Measurements from ENCODE around the gene ATP6V0B.

The ATP6V0B gene

DNA sequence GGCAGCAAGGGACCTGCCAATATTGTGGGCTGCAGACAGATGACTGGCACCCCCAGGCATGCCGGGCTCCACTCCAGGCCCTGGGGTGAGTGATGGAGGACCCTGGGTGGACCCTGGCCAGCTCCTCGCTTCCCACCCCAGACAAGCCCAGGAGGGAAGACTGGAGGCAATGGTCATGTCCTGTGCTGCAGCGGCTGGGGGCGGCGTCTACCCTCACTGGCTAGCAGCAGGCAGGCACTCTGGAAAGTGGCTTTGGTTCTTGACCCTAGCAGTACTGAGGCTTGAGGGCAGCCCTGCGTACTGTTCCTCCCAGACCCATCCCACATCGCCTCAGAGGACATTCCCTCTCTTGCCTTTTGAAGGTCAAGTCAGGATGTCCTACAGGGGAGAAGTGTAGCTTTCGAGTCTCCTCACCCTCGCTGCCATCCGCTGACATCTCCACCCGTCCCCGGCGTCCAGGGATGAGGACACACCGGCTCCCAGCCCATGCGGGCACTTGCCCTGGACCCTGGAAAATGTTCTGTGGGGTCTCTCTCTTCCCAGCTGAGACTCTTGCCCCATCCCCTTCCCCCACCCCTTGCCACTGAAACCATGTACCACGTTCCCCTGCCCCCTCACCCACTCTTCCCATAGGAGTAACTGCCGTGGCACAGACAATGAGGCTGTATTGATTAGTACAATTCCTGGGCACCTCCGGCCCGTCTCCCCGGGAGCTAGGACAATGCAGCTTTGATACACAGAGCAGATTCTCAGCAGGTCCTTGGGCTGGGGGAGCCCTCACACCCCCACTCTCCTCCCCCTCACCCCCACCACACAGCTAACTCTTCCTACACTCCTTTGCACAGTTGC, 41.5 kb downstream of the ATP6V0B start:
- peaks cover 3 to 30% (median 27%) of the 10 kb centered on the region in 10 experiments; a peak in 16 of 20 replicates for H3K4me1 ChIP-seq
- no peak for TF ChIP-seq Cebpa-rat (IDR thresholded peaks at IDR 0.05)
- H4K20me1 ChIP-seq, result peaks cover 0 to 20% (median 0%) of the 10 kb centered on the region in 11 experiments; a peak in 3 of 22 replicates
- H3K9ac ChIP-seq, result no peak overlapping the region
- no peaks in the 10 kb centered on the region for H3K27me3 ChIP-seq
- no peaks in the 10 kb centered on the region for H3K36me3 ChIP-seq
- no peaks in the 10 kb centered on the region for H3K9me3 ChIP-seq (replicated peaks in 1 of 11)
- no peak overlapping the region for H3K27ac ChIP-seq
- H3K4me3 ChIP-seq, result no peak overlapping the region
- H3K4me2 ChIP-seq, result no peak overlapping the region

DNA sequence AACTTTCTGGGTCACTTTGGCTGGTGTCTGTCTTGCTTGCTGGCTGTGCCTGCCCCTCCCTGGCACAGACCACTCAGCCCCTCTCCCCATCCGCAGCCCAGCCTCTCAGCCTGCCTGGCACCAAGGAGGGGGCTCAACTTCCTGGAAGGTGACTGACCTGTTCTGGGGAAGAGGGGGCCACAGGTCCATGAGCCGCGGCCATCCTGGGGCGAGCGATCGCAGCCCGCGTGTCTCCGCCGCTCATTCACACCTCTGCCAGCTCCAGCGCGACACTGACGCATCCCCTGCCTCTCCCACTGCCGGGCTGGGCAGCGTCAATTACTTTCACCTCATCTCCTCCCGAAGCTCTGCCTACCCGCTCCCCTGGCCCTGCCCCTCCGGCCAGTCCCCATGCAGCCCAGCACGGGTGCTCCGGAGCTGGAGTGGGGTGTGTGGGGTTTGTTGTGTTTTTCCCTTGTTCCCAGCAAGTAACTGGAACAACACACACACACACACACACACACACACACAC, 42.2 kb downstream of the ATP6V0B start:
- Histone ChIP-seq H3K9me3 (replicated peaks in 1 of 11) (no peaks in the 10 kb centered on the region), H3K36me3 (0 out of 22 replicates have a peak, but pooled peaks cover 0 to 1% (median 0%) of the 10 kb centered on the region in 11 experiments), H3K4me3 (no peak overlapping the region), H3K4me2 (no peak overlapping the region), H4K20me1 (peaks cover 0 to 14% (median 0%) of the 10 kb centered on the region in 11 experiments; a peak in 3 of 22 replicates), H3K27me3 (no peaks in the 10 kb centered on the region), H3K4me1 (peaks cover 0 to 23% (median 20%) of the 10 kb centered on the region in 10 experiments; a peak in 16 of 20 replicates), H3K9ac (no peak overlapping the region), H3K27ac (no peak overlapping the region)
- no peak for TF ChIP-seq Cebpa-rat (IDR thresholded peaks at IDR 0.05)

- no peak for TF ChIP-seq Cebpa-rat (IDR thresholded peaks at IDR 0.05)
- H3K9ac ChIP-seq, result no peak overlapping the region
- H3K27ac ChIP-seq, result no peak overlapping the region
- no peak overlapping the region for H3K4me3 ChIP-seq
- peaks cover 0 to 8% (median 0%) of the 10 kb centered on the region in 11 experiments; a peak in 1 of 22 replicates for H4K20me1 ChIP-seq
- H3K4me2 ChIP-seq, result no peak overlapping the region
- no peaks in the 10 kb centered on the region for H3K9me3 ChIP-seq (replicated peaks in 1 of 11)
- 0 out of 22 replicates have a peak, but pooled peaks cover 0 to 4% (median 0%) of the 10 kb centered on the region in 11 experiments for H3K36me3 ChIP-seq
- H3K27me3 ChIP-seq, result no peaks in the 10 kb centered on the region
- no peaks in the 10 kb centered on the region for H3K4me1 ChIP-seq
Measured at GRCh38 chr1:44019466-44019948, 44.7 kb downstream of the ATP6V0B start.

DNA sequence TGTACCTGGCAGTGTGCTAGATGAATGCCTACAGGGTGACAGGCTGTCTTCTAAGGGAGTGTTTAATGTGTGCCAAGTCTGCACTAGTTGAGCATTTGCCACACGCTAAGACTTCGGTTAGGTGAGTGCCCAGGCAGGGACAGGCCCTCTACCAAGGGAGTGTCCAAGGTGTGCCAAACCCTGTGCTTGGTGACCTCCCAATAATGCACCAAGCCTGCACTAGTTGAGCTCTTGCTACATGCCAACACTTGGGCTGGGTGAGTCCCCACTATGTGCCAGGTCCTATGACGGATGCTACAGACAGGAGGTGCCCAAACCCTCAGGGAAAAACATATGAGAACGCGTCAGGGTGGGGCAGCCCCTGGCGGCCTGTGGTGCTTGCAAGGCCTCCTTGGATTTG, 45.7 kb downstream of the ATP6V0B start:
- Histone ChIP-seq H3K4me3 (no peak overlapping the region), H3K4me1 (no peaks in the 10 kb centered on the region), H3K4me2 (no peak overlapping the region), H3K27ac (no peak overlapping the region), H3K9me3 (replicated peaks in 1 of 11) (no peaks in the 10 kb centered on the region), H3K36me3 (0 out of 22 replicates have a peak, but pooled peaks cover 0 to 4% (median 0%) of the 10 kb centered on the region in 11 experiments), H3K27me3 (no peaks in the 10 kb centered on the region), H3K9ac (no peak overlapping the region), H4K20me1 (peaks cover 0 to 3% (median 0%) of the 10 kb centered on the region in 11 experiments; a peak in 1 of 22 replicates)
- TF ChIP-seq Cebpa-rat (IDR thresholded peaks at IDR 0.05), result no peak

- Histone ChIP-seq H3K4me2 (no peak overlapping the region), H3K9me3 (replicated peaks in 1 of 11) (no peaks in the 10 kb centered on the region), H4K20me1 (no peaks in the 10 kb centered on the region), H3K27me3 (no peaks in the 10 kb centered on the region), H3K9ac (no peak overlapping the region), H3K27ac (no peak overlapping the region), H3K36me3 (0 out of 22 replicates have a peak, but pooled peaks cover 0 to 4% (median 0%) of the 10 kb centered on the region in 11 experiments), H3K4me3 (no peak overlapping the region), H3K4me1 (no peaks in the 10 kb centered on the region)
- TF ChIP-seq Cebpa-rat (IDR thresholded peaks at IDR 0.05), result no peak
Measured at GRCh38 chr1:44021156-44021555, 46.4 kb downstream of the ATP6V0B start.

DNA sequence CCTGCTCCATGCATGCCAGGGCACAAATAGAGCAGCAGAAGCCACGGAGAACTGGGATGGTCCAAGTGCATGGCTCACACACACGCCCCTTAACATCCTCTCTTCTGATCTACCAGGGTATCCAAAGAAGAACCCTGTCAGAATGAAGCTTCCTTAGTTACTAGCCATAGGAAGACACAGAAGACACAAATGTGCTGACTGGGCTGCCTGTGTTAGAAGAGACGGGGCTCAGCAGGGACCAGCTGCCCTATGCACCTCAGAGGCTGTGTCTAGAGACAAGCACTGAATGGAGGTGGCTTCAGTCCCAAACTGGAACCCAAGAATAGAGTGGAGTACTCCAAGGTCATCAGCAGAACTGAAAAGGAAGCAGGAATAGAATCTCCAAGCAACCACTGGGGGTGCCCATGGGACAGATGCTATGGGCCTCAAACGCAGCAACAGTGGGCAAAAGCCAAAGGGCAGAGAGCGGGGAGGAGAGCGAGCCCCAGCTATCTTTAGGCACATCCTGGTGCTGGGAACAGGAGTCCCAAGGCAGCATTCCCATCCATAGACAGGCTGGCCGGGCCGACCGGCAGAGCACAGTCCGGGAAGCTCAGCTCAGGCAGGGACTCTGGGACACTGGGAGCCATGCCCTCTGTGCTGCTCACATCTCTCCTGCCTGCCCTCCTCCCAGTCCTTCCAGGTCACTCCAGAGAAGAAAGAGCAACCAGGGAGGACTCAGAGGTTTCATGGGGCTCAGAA, 47.0 kb downstream of the ATP6V0B start:
- H3K4me1 ChIP-seq, result no peaks in the 10 kb centered on the region
- no peaks in the 10 kb centered on the region for H4K20me1 ChIP-seq
- no peak overlapping the region for H3K4me2 ChIP-seq
- no peak overlapping the region for H3K4me3 ChIP-seq
- 0 out of 22 replicates have a peak, but pooled peaks cover 0 to 4% (median 0%) of the 10 kb centered on the region in 11 experiments for H3K36me3 ChIP-seq
- H3K9ac ChIP-seq, result no peak overlapping the region
- H3K9me3 ChIP-seq (replicated peaks in 1 of 11), result no peaks in the 10 kb centered on the region
- no peak for TF ChIP-seq Cebpa-rat (IDR thresholded peaks at IDR 0.05)
- no peaks in the 10 kb centered on the region for H3K27me3 ChIP-seq
- no peak overlapping the region for H3K27ac ChIP-seq

- H3K9me3 ChIP-seq (replicated peaks in 1 of 11), result no peaks in the 10 kb centered on the region
- H3K9ac ChIP-seq, result no peak overlapping the region
- H3K27me3 ChIP-seq, result no peaks in the 10 kb centered on the region
- no peak overlapping the region for H3K4me2 ChIP-seq
- no peak for TF ChIP-seq Cebpa-rat (IDR thresholded peaks at IDR 0.05)
- 0 out of 22 replicates have a peak, but pooled peaks cover 0 to 4% (median 0%) of the 10 kb centered on the region in 11 experiments for H3K36me3 ChIP-seq
- H4K20me1 ChIP-seq, result no peaks in the 10 kb centered on the region
- H3K4me3 ChIP-seq, result no peak overlapping the region
- H3K27ac ChIP-seq, result no peak overlapping the region
- H3K4me1 ChIP-seq, result peaks cover 6 to 12% (median 9%) of the 10 kb centered on the region in 10 experiments
Measured at GRCh38 chr1:44024031-44024902, 49.5 kb downstream of the ATP6V0B start.

GRCh38 chr1:44024903-44025525, 50.3 kb downstream of the ATP6V0B start:
- H3K36me3 ChIP-seq, result 0 out of 22 replicates have a peak, but pooled peaks cover 0 to 4% (median 0%) of the 10 kb centered on the region in 11 experiments
- no peak overlapping the region for H3K4me3 ChIP-seq
- H3K9ac ChIP-seq, result no peak overlapping the region
- no peak overlapping the region for H3K4me2 ChIP-seq
- no peaks in the 10 kb centered on the region for H3K27me3 ChIP-seq
- peaks cover 10 to 16% (median 13%) of the 10 kb centered on the region in 10 experiments for H3K4me1 ChIP-seq
- no peaks in the 10 kb centered on the region for H3K9me3 ChIP-seq (replicated peaks in 1 of 11)
- H4K20me1 ChIP-seq, result no peaks in the 10 kb centered on the region
- H3K27ac ChIP-seq, result no peak overlapping the region
- TF ChIP-seq Cebpa-rat (IDR thresholded peaks at IDR 0.05), result no peak
